Activated T-cell treated with anti-CD3 and anti-CD28 coated beads for 4 hours (primary cell): ENCODE results near the gene STIM2.

Experiments used
- DNase-seq: peaks from one replicate; pipeline ENCODE4 v3.0.0-alpha.2; 2020

The STIM2 gene

GRCh38 chr4:27048429-27049238 lies 188.0 kb downstream of the STIM2 start:
- no peak for DNase-seq

GRCh38 chr4:27049239-27049829 lies 188.7 kb downstream of the STIM2 start:
- no peak for DNase-seq

- DNase-seq: no peak
Measured at GRCh38 chr4:27050731-27051130, 190.1 kb downstream of the STIM2 start.

- no peak for DNase-seq
Measured at GRCh38 chr4:27055221-27055760, 194.7 kb downstream of the STIM2 start.

GRCh38 chr4:27056281-27056680 lies 195.6 kb downstream of the STIM2 start:
- DNase-seq: no peak

- no peak for DNase-seq
Measured at GRCh38 chr4:27057053-27057452, 196.4 kb downstream of the STIM2 start.

GRCh38 chr4:27057662-27058061 lies 197.0 kb downstream of the STIM2 start:
- no peak for DNase-seq

GRCh38 chr4:27058819-27059406 lies 198.3 kb downstream of the STIM2 start:
- DNase-seq: no peak

- no peak for DNase-seq
Measured at GRCh38 chr4:27059446-27059845, 198.8 kb downstream of the STIM2 start.

- no peak for DNase-seq
Measured at GRCh38 chr4:27062256-27062655, 201.6 kb downstream of the STIM2 start.

GRCh38 chr4:27066591-27066990 lies 205.9 kb downstream of the STIM2 start:
- no peak for DNase-seq

GRCh38 chr4:27068151-27068867 lies 207.7 kb downstream of the STIM2 start:
- no peak for DNase-seq
